Lower leg skin (tissue), 3 donors: ENCODE measurements around the gene CNDP2.
"Not testable (repeated sequence)": the region's sequence is repeated elsewhere in the genome, so short reads cannot be mapped to it uniquely, and the experiment has no call there.

ENCODE experiments used
- POLR2A ChIP-seq, 2 donors: fragments of 450-650 bp; IDR thresholded peaks; one replicate each; pipeline ENCODE4 v1.6.1; 2016 to 2017; ENCODE audit warnings: antibody characterized with exemption in 2 of 2, mild to moderate bottlenecking in 1 of 2, moderate library complexity in 1 of 2
- TF ChIP-seq, protein P1 (sequence below), 3 donors: fragments of 450-650 bp; IDR thresholded peaks; one replicate each; pipeline ENCODE4 v1.5.1; 2016; ENCODE audit warnings: antibody characterized with exemption in 3 of 3, mild to moderate bottlenecking in 3 of 3, moderate library complexity in 2 of 3

- TF ChIP-seq, protein P1, sequence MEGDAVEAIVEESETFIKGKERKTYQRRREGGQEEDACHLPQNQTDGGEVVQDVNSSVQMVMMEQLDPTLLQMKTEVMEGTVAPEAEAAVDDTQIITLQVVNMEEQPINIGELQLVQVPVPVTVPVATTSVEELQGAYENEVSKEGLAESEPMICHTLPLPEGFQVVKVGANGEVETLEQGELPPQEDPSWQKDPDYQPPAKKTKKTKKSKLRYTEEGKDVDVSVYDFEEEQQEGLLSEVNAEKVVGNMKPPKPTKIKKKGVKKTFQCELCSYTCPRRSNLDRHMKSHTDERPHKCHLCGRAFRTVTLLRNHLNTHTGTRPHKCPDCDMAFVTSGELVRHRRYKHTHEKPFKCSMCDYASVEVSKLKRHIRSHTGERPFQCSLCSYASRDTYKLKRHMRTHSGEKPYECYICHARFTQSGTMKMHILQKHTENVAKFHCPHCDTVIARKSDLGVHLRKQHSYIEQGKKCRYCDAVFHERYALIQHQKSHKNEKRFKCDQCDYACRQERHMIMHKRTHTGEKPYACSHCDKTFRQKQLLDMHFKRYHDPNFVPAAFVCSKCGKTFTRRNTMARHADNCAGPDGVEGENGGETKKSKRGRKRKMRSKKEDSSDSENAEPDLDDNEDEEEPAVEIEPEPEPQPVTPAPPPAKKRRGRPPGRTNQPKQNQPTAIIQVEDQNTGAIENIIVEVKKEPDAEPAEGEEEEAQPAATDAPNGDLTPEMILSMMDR (IDR thresholded peaks at IDR 0.05) = not testable (repeated sequence)
- TF ChIP-seq POLR2A (IDR thresholded peaks at IDR 0.05) = not testable (repeated sequence)
Observed at GRCh38 chr18:74565164-74565563, 69.0 kb downstream of the CNDP2 start.
